ENCODE data around the gene TOGARAM2. TPM values are rescaled to one million over a fixed set of nuclear protein-coding genes. Genes with fewer than 3 reads are reported as not detected.

TOGARAM2 gene
- polyA plus RNA-seq, 1 donor (not counting 4 experiments of a cell fraction or from before 2014, with no cell fraction given), result 0.10 TPM

GRCh38 chr2:29014811-29015421, 33.8 kb downstream of the TOGARAM2 start:
- H3K27ac ChIP-seq (ENCODE audit: control insufficient read depth, insufficient read depth, low read length), result no peak overlapping the region
- no peak for DNase-seq (ENCODE audit: low read depth, low spot score)

GRCh38 chr2:29015701-29016470, 34.8 kb downstream of the TOGARAM2 start:
- H3K27ac ChIP-seq (ENCODE audit: control insufficient read depth, insufficient read depth, low read length), result no peak overlapping the region

More at GRCh38 chr2:29014811-29015421, 33.8 kb downstream of the TOGARAM2 start:
- Histone ChIP-seq H3K27me3 (ENCODE audit: control insufficient read depth, extremely low read depth, insufficient read depth, low read length) (peaks cover 18% of the 10 kb centered on the region), H3K9ac (ENCODE audit: control insufficient read depth, extremely low read depth, insufficient read depth, low read length) (no peak overlapping the region), H3K9me3 (ENCODE audit: control insufficient read depth, low read depth, low read length) (no peaks in the 10 kb centered on the region), H3K4me1 (ENCODE audit: control insufficient read depth, extremely low read depth, insufficient read depth, low read length) (no peaks in the 10 kb centered on the region), H3K79me2 (ENCODE audit: control insufficient read depth, insufficient read depth, low read length) (no peaks in the 10 kb centered on the region), H3K9me1 (ENCODE audit: control insufficient read depth, extremely low read depth, insufficient read depth, low read length) (no peaks in the 10 kb centered on the region), H4K20me1 (ENCODE audit: control insufficient read depth, extremely low read depth, insufficient read depth, low read length) (no peaks in the 10 kb centered on the region), H2AFZ (ENCODE audit: control insufficient read depth, low read length) (no peak overlapping the region), H3K36me3 (ENCODE audit: control insufficient read depth in 2 of 2, extremely low read depth in 1 of 2, insufficient read depth in 2 of 2, low read length in 2 of 2) (no peaks in the 10 kb centered on the region), H3K4me3 (ENCODE audit: control insufficient read depth in 2 of 3, extremely low read depth in 1 of 3, insufficient read depth in 2 of 3, low read depth in 1 of 3, low read length in 3 of 3) (no peak overlapping the region), H3K4me2 (ENCODE audit: control insufficient read depth, extremely low read depth, insufficient read depth, low read depth, low read length) (no peak overlapping the region)
- dilution Hi-C loops (cut with MboI; ENCODE audit: extremely low pct_ligation_motif_present, low sequenced_read_pairs), result no loop called here
- TF ChIP-seq EZH2 (IDR thresholded peaks at IDR 0.05; ENCODE audit: low read length) (no peak), CTCF (optimal IDR thresholded peaks at IDR 0.05 in 1 of 3, IDR thresholded peaks at IDR 0.05 in 1 of 3, conservative IDR thresholded peaks at IDR 0.05 in 1 of 3; ENCODE audit: extremely low read depth in 1 of 3, insufficient read depth in 2 of 3, low read length in 3 of 3) (no peak)
- FAIRE-seq, result no peak

More at GRCh38 chr2:29015701-29016470, 34.8 kb downstream of the TOGARAM2 start:
- DNase-seq (ENCODE audit: low read depth, low spot score) (no peak), FAIRE-seq (no peak)
- Histone ChIP-seq H3K36me3 (ENCODE audit: control insufficient read depth in 2 of 2, extremely low read depth in 1 of 2, insufficient read depth in 2 of 2, low read length in 2 of 2) (no peaks in the 10 kb centered on the region), H3K9ac (ENCODE audit: control insufficient read depth, extremely low read depth, insufficient read depth, low read length) (no peak overlapping the region), H3K27me3 (ENCODE audit: control insufficient read depth, extremely low read depth, insufficient read depth, low read length) (peaks cover 17% of the 10 kb centered on the region), H3K4me1 (ENCODE audit: control insufficient read depth, extremely low read depth, insufficient read depth, low read length) (no peaks in the 10 kb centered on the region), H4K20me1 (ENCODE audit: control insufficient read depth, extremely low read depth, insufficient read depth, low read length) (no peaks in the 10 kb centered on the region), H3K9me1 (ENCODE audit: control insufficient read depth, extremely low read depth, insufficient read depth, low read length) (no peaks in the 10 kb centered on the region), H3K4me3 (ENCODE audit: control insufficient read depth in 2 of 3, extremely low read depth in 1 of 3, insufficient read depth in 2 of 3, low read depth in 1 of 3, low read length in 3 of 3) (no peak overlapping the region), H3K4me2 (ENCODE audit: control insufficient read depth, extremely low read depth, insufficient read depth, low read depth, low read length) (no peak overlapping the region), H3K79me2 (ENCODE audit: control insufficient read depth, insufficient read depth, low read length) (no peaks in the 10 kb centered on the region), H3K9me3 (ENCODE audit: control insufficient read depth, low read depth, low read length) (no peaks in the 10 kb centered on the region), H2AFZ (ENCODE audit: control insufficient read depth, low read length) (no peak overlapping the region)
- dilution Hi-C loops (cut with MboI; ENCODE audit: extremely low pct_ligation_motif_present, low sequenced_read_pairs), result no loop called here
- no peak for TF ChIP-seq EZH2 (IDR thresholded peaks at IDR 0.05; ENCODE audit: low read length)
- no peak for TF ChIP-seq CTCF (optimal IDR thresholded peaks at IDR 0.05 in 1 of 3, IDR thresholded peaks at IDR 0.05 in 1 of 3, conservative IDR thresholded peaks at IDR 0.05 in 1 of 3; ENCODE audit: extremely low read depth in 1 of 3, insufficient read depth in 2 of 3, low read length in 3 of 3)

All from keratinocyte (primary cell).